ENCODE results near the gene CYB561D1.

- TF ChIP-seq EZH2 (IDR thresholded peaks at IDR 0.05; ENCODE audit: insufficient read depth, poor library complexity, severe bottlenecking) (no peak), EZH2phosphoT487 (IDR thresholded peaks at IDR 0.05; ENCODE audit: insufficient read depth, low read depth) (no peak)
Observed at GRCh38 chr1:109479311-109479710, 14.6 kb upstream of the CYB561D1 start.

All from GM23248 (cell line).